Transverse colon (tissue), 4 donors: Measurements from ENCODE around the gene QKI. TPM values are rescaled to one million over a fixed set of nuclear protein-coding genes. Genes with fewer than 3 reads are reported as not detected.

Experiments
- DNase-seq: peaks from one replicate; pipeline ENCODE4 v3.0.0-alpha.2; 2019
- H3K27ac ChIP-seq, 4 donors: fragments of 200-600 bp; sonication (generic); 2 replicates each; pipeline ENCODE4 v1.5.1; 2016 to 2018; ENCODE audit warnings: inconsistent platforms in 4 of 4
- H3K27me3 ChIP-seq: fragments of 200-600 bp; sonication (generic); 2 replicates; pipeline ENCODE4 v1.5.1; 2017; ENCODE audit warnings: inconsistent platforms
- H3K36me3 ChIP-seq, 4 donors: fragments of 200-600 bp; sonication (generic); 2 replicates each; pipeline ENCODE4 v1.5.1; 2017 to 2019; ENCODE audit warnings: inconsistent platforms in 4 of 4
- H3K4me1 ChIP-seq, 4 donors: fragments of 200-600 bp; sonication (generic); 2 replicates each; pipeline ENCODE4 v1.5.1; 2017 to 2020; ENCODE audit warnings: inconsistent platforms in 4 of 4
- H3K4me3 ChIP-seq, 4 donors: fragments of 200-600 bp; sonication (generic); 1 replicate in 1 of 4; 2 replicates in 3 of 4; pipeline versions ENCODE4 v1.5.1 to v1.6.1; 2017 to 2019; ENCODE audit warnings: inconsistent platforms in 4 of 4
- H3K9me3 ChIP-seq, 2 donors: fragments of 200-600 bp; sonication (generic); 2 replicates each; pipeline ENCODE4 v1.5.1; 2017 to 2019; ENCODE audit warnings: inconsistent platforms in 2 of 2
- EP300 ChIP-seq: sonication (generic); formaldehyde crosslinking; IDR thresholded peaks from one replicate; pipeline ENCODE4 v1.6.1; 2017; ENCODE audit warnings: antibody characterized with exemption, low read depth
- POLR2A ChIP-seq: fragments of 450-650 bp; IDR thresholded peaks from one replicate; pipeline ENCODE4 v1.6.1; 2016; ENCODE audit warnings: antibody characterized with exemption, mild to moderate bottlenecking, moderate library complexity
- POLR2AphosphoS5 ChIP-seq, 3 donors: sonication (generic); formaldehyde crosslinking; IDR thresholded peaks; one replicate each; pipeline ENCODE4 v1.6.1; 2016; ENCODE audit warnings: antibody characterized with exemption in 3 of 3
- WGBS, 2 donors: methylation state at CpG; one replicate each; pipeline ENCODE4 v1.1.5; 2018; ENCODE audit warnings: low coverage in 1 of 2; 5-methylcytosine and 5-hydroxymethylcytosine counted together
- in situ Hi-C, 4 donors: fragments of 200-750 bp; cut with MboI; loops; one replicate each; pipeline versions ENCODE4 v1.15.0 to v1.15.1; 2017; ENCODE audit warnings: low sequenced_read_pairs in 3 of 4, low pct_ligation_motif_present in 1 of 4, low pct_unique_long_range_greater_than_20kb in 1 of 4
- intact Hi-C: fragments of 100-400 bp; cut with DNase I; formaldehyde crosslinking; loops from one replicate; pipeline ENCODE4 v1.15.1; 2023; ENCODE audit warnings: low total_unique reads
- total RNA-seq, 4 donors: library from RNA; depleted of rRNA; stranded (reverse); fragments of >200 nt; gene quantifications; one replicate each; pipeline ENCODE4 v1.1.0, GENCODE V29; 2016
- TF ChIP-seq, protein P1 (sequence below), 5 experiments: fragments of 200-600 bp in 3 of 5; fragments of 450-650 bp in 2 of 5; sonication (generic) in 3 of 5; IDR thresholded peaks; 1 replicate in 2 of 5; 2 replicates in 3 of 5; pipeline ENCODE4 v1.5.1; 2016 to 2017; ENCODE audit warnings: antibody characterized with exemption in 5 of 5, inconsistent platforms in 3 of 5, mild to moderate bottlenecking in 2 of 5, moderate library complexity in 1 of 5

Gene QKI
- total RNA-seq, 4 donors from 2014 or later = 8.4 to 41.8 (median 22.7) TPM

DNA sequence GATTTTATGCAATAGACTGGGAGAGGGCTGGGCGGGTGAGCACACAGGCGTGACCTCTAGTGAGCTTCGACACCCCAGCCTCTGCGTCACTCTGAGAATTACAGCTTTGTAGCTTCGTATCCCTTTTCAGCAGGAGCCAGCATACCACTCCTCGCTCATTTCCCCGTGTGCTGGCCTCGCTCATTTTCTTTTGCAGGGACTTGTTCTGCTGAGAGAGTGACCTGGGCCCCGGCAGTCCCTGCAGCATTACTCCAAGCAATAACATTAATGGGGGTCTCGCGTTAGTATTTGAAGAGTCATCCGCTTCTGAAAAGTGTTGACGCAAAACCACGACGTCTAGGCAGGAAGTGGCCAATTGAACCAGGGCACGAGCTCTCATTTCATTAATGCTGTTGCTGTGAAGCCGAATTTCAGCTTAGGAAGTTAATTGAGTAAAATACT lies 193.7 kb downstream of the QKI start:
- H3K9me3 ChIP-seq = no peaks in the 10 kb centered on the region
- H3K27ac ChIP-seq = no peak overlapping the region
- in situ Hi-C loops = no loop called here
- 45 to 75% methylated on average over 11 to 17 of the region's 17 CpGs for WGBS, 2 donors
- TF ChIP-seq POLR2A (no peak), EP300 (no peak), POLR2AphosphoS5 (IDR thresholded peaks at IDR 0.05) (no peak)
- TF ChIP-seq, protein P1, sequence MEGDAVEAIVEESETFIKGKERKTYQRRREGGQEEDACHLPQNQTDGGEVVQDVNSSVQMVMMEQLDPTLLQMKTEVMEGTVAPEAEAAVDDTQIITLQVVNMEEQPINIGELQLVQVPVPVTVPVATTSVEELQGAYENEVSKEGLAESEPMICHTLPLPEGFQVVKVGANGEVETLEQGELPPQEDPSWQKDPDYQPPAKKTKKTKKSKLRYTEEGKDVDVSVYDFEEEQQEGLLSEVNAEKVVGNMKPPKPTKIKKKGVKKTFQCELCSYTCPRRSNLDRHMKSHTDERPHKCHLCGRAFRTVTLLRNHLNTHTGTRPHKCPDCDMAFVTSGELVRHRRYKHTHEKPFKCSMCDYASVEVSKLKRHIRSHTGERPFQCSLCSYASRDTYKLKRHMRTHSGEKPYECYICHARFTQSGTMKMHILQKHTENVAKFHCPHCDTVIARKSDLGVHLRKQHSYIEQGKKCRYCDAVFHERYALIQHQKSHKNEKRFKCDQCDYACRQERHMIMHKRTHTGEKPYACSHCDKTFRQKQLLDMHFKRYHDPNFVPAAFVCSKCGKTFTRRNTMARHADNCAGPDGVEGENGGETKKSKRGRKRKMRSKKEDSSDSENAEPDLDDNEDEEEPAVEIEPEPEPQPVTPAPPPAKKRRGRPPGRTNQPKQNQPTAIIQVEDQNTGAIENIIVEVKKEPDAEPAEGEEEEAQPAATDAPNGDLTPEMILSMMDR (IDR thresholded peaks at IDR 0.05) = no peak
- no peak for DNase-seq
- no peaks in the 10 kb centered on the region for H3K27me3 ChIP-seq
- H3K4me1 ChIP-seq = no peaks in the 10 kb centered on the region
- H3K4me3 ChIP-seq = no peak overlapping the region
- H3K36me3 ChIP-seq = no peaks in the 10 kb centered on the region
- intact Hi-C loops = no loop called here

DNA sequence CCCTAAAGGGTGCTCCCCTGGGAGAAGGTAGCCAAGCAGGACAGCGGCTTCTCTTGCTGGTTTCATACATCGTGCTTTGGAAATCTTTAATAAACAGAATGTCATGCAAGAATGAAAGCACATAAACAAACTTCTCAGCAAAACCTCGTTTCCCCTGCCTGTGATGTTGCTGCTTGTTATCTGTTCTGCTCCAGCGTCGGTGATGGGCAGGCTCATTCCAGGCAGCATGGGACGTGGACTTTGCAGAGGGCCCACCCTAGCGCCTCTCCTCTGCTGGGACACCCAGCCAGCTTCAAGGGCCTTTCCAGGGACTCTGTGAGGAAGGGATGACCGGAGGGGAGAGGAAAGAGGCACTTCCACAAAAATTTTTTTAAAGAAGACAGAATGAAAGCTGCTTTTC lies 197.7 kb downstream of the QKI start:
- in situ Hi-C loops (no loop called here), intact Hi-C loops (no loop called here)
- Histone ChIP-seq H3K27ac (no peak overlapping the region), H3K27me3 (no peaks in the 10 kb centered on the region), H3K9me3 (no peaks in the 10 kb centered on the region), H3K4me3 (no peak overlapping the region), H3K4me1 (no peaks in the 10 kb centered on the region), H3K36me3 (no peaks in the 10 kb centered on the region)
- no peak for DNase-seq
- WGBS, 2 donors = 72 to 80% methylated on average over 1 to 8 of the region's 8 CpGs
- no peak for TF ChIP-seq EP300
- TF ChIP-seq, protein P1 (IDR thresholded peaks at IDR 0.05) = no peak
- TF ChIP-seq POLR2A = no peak
- no peak for TF ChIP-seq POLR2AphosphoS5 (IDR thresholded peaks at IDR 0.05)

DNA sequence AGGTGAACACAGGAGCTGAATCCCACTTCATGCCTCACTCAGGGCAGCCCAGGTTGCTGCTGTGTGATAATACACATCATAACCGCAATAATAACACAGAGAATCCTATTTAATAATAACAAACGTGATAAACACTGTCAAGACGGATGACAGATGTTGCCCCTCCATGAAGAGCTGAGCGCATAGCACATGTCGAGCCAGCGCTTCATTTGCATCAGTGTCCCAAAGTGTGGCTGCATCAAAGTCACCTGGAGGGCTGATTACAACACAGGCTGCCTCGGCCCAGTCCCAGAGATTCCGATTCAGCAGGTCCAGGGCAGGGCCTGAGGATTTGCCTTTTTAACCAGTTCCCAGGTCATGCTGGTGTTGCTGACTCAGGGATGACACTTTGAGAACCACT lies 198.5 kb downstream of the QKI start:
- intact Hi-C loops = no loop called here
- H3K36me3 ChIP-seq = no peaks in the 10 kb centered on the region
- 54 to 65% methylated on average over 5 to 8 of the region's 8 CpGs for WGBS, 2 donors
- H3K4me1 ChIP-seq = no peaks in the 10 kb centered on the region
- H3K4me3 ChIP-seq = no peak overlapping the region
- no peaks in the 10 kb centered on the region for H3K9me3 ChIP-seq
- in situ Hi-C loops = no loop called here
- DNase-seq = no peak
- no peaks in the 10 kb centered on the region for H3K27me3 ChIP-seq
- TF ChIP-seq POLR2AphosphoS5 (IDR thresholded peaks at IDR 0.05) (no peak), POLR2A (no peak), EP300 (no peak)
- TF ChIP-seq, protein P1 (IDR thresholded peaks at IDR 0.05) = no peak
- no peak overlapping the region for H3K27ac ChIP-seq

DNA sequence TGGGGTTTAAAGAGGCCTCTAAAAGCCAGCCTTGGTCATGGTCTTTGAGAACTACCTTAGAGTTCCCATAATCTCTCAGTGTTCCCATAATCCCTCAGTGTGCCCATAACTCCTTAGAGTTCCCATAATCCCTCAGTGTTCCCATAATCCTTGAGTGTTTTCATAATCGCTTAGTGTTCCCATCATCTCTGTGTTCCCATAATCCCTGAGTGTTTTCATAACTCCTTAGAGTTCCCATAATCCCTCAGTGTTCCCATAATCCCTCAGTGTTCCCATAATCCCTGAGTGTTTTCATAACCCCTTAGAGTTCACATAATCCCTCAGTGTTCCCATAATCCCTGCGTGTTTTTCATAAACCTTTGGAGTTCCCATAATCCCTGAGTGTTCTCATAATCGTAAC lies 199.2 kb downstream of the QKI start:
- no peak for TF ChIP-seq EP300
- TF ChIP-seq POLR2AphosphoS5 (IDR thresholded peaks at IDR 0.05) = no peak
- TF ChIP-seq POLR2A = no peak
- TF ChIP-seq, protein P1 (IDR thresholded peaks at IDR 0.05) = no peak
- H3K36me3 ChIP-seq = no peaks in the 10 kb centered on the region
- no peak overlapping the region for H3K4me3 ChIP-seq
- H3K9me3 ChIP-seq = no peaks in the 10 kb centered on the region
- intact Hi-C loops (no loop called here), in situ Hi-C loops (no loop called here)
- WGBS, 2 donors = 93 to 100% methylated on average over 1 to 3 of the region's 3 CpGs
- H3K27ac ChIP-seq = no peak overlapping the region
- no peaks in the 10 kb centered on the region for H3K4me1 ChIP-seq
- no peak for DNase-seq
- no peaks in the 10 kb centered on the region for H3K27me3 ChIP-seq
